22Rv1 (cell line): ENCODE data around the gene G3BP1.

Source experiments
- H3K27ac ChIP-seq: fragments of 450-650 bp; 2 replicates; pipeline ENCODE4 v1.5.1; 2017
- CTCF ChIP-seq: fragments of 450-650 bp; IDR thresholded peaks from 2 replicates; pipeline ENCODE4 v1.5.1; 2017; ENCODE audit warnings: mild to moderate bottlenecking
- ZFX ChIP-seq: fragments of 450-650 bp; IDR thresholded peaks from 2 replicates; pipeline ENCODE4 v1.6.1; 2017; ENCODE audit warnings: antibody characterized with exemption, borderline replicate concordance

The G3BP1 gene

GRCh38 chr5:151784141-151784540 is 12.4 kb downstream of the G3BP1 start:
- TF ChIP-seq ZFX (no peak), CTCF (no peak)
- H3K27ac ChIP-seq: no peak overlapping the region

- TF ChIP-seq ZFX (no peak), CTCF (no peak)
Observed at GRCh38 chr5:151786468-151786867, 14.7 kb downstream of the G3BP1 start.

GRCh38 chr5:151787817-151788216 is 16.1 kb downstream of the G3BP1 start:
- H3K27ac ChIP-seq: no peak overlapping the region
- TF ChIP-seq ZFX (no peak), CTCF (no peak)

More at GRCh38 chr5:151786468-151786867, 14.7 kb downstream of the G3BP1 start:
- H3K27ac ChIP-seq: no peak overlapping the region

- H3K27ac ChIP-seq: no peak overlapping the region
- no peak for TF ChIP-seq CTCF
- TF ChIP-seq ZFX: no peak
Observed at GRCh38 chr5:151793358-151793757, 21.6 kb downstream of the G3BP1 start.

- TF ChIP-seq CTCF (no peak), ZFX (no peak)
Observed at GRCh38 chr5:151795426-151795825, 23.7 kb downstream of the G3BP1 start.

GRCh38 chr5:151798674-151799073 is 26.9 kb downstream of the G3BP1 start:
- no peak overlapping the region for H3K27ac ChIP-seq
- TF ChIP-seq ZFX (no peak), CTCF (no peak)

More at GRCh38 chr5:151795426-151795825, 23.7 kb downstream of the G3BP1 start:
- H3K27ac ChIP-seq: no peak overlapping the region

GRCh38 chr5:151799407-151799806 is 27.7 kb downstream of the G3BP1 start:
- TF ChIP-seq CTCF (no peak), ZFX (no peak)
- H3K27ac ChIP-seq: no peak overlapping the region
